Stimulated activated CD8-positive, alpha-beta memory T cell treated with anti-CD3 and anti-CD28 coated beads, Interleukin-12 subunit alpha, Interleukin-12 subunit beta, amount 100 ng/mL, for 24 hours (primary cell): Measurements from ENCODE around the gene RNF14.
A peak's percentile ranks its signal among the peaks of the same experiment; 100 is the strongest.

Experiments used
- DNase-seq: peaks from one replicate; pipeline ENCODE4 v3.0.0-alpha.2; 2020; ENCODE audit errors: extremely low read depth

The RNF14 gene

GRCh38 chr5:141948812-141949211 is 20.1 kb upstream of the RNF14 start:
- no peak for DNase-seq

DNA sequence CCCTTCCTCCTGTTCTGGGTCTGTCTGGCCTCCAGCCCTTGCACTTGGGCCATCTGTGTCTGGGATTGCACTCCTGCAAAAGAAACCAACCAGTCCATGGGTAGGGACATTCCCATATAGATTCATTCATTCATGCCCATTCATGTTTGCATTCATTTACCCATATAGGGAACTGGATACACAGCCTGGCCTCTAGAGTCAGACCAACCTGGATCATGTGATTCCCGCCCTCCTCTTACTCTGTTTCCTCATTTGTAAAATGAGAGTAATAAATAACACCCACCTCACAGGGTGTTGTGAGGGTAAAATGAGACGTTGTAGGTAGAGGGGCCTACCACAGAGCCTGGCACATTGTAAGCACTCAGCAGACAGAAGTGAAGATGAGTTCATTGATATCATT is 19.4 kb upstream of the RNF14 start:
- DNase-seq = no peak

DNA sequence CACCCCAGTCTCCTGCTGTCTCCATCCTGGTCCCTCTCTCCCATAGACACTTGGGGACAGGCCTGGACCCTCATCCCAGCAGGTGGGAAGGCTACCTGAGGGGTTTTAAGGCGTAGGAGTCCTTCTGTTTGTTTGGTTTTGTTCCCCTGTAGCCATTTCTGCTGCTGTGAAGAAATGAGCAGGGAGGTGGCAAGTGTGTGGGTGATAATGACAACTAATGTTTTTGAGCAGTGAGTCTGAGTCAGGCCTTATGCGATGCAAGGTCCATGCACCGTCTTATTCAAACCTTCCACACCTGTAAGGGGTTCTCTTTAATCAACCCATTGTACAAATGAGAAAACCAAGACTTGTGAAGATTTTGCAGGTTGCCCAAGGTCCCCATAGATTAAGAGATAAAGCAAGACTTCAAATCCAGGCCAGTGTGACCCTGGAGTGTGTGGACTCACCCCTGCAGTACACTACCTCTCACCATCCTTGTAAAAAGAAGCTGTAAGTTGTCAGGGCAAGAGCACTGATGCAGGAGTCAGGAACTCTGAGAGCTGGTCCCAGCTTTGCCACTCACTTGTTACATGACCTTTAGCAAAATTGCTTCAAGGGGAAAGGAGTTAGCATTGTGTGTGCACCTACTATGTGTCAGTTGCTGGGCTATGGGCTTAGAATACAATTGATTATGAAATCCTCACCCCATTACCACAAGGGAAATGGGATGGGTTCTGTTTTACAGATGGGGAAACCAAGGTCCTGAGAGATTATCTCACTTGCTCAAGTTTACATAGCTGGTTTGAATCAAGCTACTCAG is 18.5 kb upstream of the RNF14 start:
- DNase-seq = no peak

GRCh38 chr5:141951332-141951781 is 17.5 kb upstream of the RNF14 start:
- DNase-seq = no peak

GRCh38 chr5:141952020-141952419 is 16.9 kb upstream of the RNF14 start:
- no peak for DNase-seq

- DNase-seq = no peak
Measured at GRCh38 chr5:141954194-141954593, 14.7 kb upstream of the RNF14 start.

GRCh38 chr5:141957367-141957996 is 11.4 kb upstream of the RNF14 start:
- DNase-seq = no peak

DNA sequence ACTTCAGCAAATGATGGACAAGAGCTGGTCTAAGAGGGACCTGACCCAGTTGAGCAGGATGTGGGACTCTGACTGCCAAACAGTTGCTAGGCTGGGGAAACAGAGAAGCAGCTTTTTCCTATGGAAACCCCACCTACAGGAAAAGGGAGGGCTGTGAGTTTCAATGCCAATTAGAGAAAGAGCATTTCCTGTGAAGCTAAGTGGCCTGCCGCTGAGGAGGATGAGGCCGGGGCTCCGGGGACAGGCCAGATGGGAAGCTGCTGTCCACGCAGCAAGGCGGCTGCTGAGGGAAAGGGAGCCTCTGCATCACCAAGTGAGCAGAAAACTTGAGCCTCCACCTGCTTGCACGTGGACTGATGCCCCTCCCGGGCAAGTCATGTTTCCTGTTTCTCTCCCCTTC is 10.8 kb upstream of the RNF14 start, which contains the start of gene PCDH12:
Gene PCDH12 (minus strand): TSS at position 90 of the 400 bp plus-strand sequence. CDS start 351 bp downstream, outside the sequence.
- no peak for DNase-seq

GRCh38 chr5:141958546-141959172 is 10.2 kb upstream of the RNF14 start:
- no peak for DNase-seq

DNA sequence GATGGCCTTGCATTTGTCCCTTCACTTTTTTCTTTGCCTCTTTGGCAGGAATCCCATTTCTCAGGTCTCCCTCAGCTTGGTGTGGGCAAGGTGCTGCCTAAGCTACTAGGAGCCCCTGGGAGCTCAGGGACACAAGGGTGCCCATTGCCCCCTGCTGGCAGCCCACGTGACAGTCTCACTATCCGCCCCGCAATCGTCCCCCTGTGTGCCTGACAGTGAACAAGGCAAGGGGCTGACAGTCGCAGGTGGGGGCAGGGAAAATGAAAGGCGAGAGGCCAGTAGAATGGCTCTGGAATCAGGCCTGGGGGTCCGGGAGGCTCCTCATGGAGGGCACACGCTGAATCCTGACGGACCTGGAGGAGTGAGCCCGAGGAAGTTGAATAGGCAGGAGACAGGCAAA is 8.9 kb upstream of the RNF14 start:
- no peak for DNase-seq

GRCh38 chr5:141960449-141961323 is 8.2 kb upstream of the RNF14 start:
- peak; percentile 72 for DNase-seq

DNA sequence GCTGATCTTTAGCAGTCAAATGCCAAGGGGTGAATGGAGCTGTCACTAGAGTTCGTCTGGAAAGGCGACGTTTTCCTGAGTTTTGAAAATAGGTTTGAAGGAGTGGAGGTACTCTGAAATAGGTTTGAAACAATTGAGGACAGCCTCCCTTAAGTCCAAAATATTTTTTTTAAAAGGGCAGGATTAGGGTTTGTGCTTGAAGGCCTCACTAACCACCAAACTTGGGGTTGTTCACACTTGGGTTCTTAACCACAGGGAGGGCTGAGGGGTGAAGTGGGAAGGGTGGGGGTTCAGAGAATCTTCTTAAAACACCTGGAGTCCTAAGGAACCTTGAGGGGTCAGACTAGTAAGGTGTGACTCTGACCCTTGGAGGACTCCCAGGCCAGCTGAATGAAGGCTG is 7.4 kb upstream of the RNF14 start:
- DNase-seq = no peak

DNA sequence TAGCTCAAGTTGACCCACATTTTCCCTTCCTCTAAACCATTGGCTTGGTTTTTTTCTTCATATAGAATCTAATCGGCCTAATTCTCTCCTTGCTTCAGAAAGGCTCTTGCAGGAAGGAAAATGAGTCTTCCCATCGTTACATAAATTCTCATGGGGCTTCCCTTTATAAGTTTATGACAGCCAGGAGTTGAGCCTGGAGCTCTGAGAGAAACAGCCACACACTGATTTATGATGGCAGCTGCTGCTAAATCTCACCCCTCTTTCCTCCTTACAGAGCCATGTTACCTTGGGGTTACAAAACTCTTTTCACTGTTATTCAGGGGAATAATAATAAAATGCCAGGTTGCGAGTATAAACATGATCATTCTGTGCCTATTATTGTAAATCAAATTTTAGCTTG is 5.2 kb upstream of the RNF14 start:
- DNase-seq = no peak

DNA sequence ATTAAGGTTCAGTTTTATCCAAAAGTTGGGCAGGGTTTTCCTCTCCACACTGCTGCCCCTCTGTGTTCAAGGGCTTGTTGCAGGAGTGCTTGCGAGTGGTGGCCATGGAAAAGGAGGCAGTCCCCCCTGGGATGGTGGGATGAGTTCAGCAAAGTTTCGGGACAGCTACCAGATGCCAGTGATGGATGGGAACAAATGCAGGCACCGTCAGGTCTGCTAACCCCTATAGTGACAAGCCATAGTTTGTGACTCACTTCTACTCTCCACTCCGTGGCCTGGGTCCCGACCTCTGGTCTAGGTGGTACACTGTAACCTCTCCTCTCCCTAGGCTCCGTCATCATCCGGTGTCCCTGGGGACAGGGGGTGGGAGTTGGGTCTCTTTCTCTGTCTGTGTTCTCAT is 3.8 kb upstream of the RNF14 start:
- no peak for DNase-seq

- DNase-seq = no peak
Measured at GRCh38 chr5:141966275-141966962, 2.5 kb upstream of the RNF14 start.

DNA sequence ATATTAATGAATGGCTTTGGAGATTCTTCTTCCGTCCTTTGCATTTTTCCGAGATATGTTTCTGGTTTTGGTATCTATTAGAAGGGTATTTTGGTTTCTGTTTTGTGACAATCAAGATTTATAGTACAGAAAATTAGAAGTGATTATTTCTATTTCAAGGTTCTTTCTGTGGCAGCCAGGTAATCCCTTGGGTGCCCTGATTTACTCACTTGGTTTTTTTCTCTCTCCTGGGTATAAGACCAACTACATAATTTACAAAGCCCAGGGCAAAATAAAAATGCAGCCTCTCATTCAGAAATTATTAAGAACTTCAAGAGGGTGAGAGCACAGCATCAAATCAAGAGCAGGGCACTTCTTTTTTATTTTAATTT is 2.0 kb upstream of the RNF14 start:
- DNase-seq = no peak

DNA sequence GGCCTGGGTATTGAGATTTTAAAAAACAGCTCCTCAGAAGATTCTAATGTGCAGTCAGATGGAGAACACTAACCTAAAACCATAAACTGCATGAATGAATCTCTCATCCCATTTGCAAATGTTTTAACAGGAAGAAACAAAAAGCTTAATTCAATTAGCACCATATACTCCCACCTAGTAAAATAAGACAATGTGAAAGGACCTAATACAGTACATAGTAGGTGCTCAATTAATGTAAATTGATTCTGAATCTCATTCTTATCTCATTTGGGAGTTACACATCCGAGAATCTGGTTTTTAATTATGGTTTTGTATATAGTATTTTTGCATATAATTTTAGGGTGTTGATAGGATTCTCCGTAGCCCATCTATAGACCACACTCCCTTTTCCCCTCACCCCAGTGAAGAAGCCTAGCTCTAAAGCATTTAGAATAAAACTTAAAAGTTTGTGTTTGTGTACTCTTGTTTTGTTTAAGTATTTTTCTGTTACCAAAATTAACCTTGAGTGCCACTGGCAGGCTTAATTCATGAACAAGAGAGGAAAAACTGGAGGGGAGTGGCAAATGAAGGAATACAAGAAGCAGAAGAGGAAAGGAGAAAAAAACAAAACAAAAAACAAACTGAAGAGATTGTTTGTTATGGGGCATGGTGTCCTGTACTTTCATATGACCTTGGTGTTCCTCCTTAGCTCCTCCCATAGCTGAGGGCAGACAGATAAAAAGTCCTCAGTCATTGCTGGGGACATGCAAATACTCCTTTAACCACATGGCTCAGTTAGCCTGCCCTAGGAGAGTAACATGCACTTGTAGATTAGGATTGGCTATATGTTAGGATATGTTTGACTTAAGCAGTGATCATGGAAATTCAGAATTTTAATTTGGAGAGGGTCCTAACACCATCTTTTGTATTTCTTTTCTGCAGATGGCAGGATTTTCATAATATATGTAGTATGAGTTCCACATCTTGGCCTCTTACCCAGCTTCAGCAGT is 1.2 kb downstream of the RNF14 start:
- no peak for DNase-seq

DNA sequence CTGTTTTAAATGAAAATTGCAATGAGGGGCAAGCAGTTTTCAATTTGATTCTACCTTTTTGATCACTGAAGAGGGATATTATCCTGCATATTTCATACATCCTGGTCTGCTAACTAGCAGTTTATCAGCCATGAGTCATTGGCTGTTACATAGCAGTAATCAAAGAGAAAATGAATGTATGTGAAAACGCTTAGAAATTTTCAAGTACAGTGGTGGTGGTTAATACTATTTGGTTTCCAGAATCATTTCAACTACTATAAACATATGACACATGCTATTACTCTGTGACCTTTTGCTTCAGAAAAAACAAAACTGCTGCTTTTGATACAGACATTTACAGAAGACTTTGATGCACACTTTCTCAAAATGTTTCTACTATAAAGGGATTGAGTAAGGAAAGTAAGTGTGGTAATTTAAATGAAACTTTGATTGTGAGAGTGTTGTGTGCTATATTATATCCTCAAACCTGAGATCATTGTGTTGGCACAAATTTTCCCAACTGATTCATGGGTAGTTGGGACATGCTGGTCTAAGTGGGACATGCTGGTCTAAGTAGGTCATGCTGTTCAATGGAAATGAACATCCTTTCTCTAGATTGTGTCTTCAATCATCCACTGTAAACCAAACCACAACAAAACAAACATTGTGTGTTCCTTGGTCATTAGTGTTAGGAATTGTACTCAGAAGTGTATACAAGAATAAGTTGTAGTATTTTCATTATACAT is 5.1 kb downstream of the RNF14 start:
- no peak for DNase-seq

- no peak for DNase-seq
Measured at GRCh38 chr5:141976176-141976575, 7.3 kb downstream of the RNF14 start.
